ENCODE measurements around the gene TSC22D1. TPM values are rescaled to one million over a fixed set of nuclear protein-coding genes. Genes with fewer than 3 reads are reported as not detected.

The TSC22D1 gene
- polyA plus RNA-seq, 1 donor from 2014 or later = 355 TPM

DNA sequence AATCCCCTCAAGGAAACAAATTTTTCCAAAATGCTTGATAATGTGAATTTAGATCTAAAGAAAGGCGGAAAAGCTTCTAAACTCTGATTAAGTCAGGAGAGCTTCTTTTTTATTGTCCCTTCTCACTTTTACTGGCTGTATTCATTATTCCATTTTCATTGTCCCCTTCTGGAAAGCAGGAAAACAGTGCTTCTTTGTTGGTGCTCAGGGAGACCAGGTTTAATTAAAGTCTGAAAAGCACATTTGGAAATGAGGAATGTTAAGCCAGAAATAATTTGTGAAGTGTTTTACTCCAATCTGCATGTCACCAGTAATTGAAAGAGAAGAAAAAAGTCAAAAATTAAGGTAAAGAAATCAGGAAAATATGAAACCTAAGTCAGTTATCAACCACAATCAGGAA is 43.5 kb upstream of the TSC22D1 start:
- Histone ChIP-seq H3K36me3 (ENCODE audit: insufficient read depth, low read length) (no peaks in the 10 kb centered on the region), H3K9me2 (ENCODE audit: insufficient read depth, low read length) (no peaks in the 10 kb centered on the region), H3K4me2 (ENCODE audit: low read length) (no peak overlapping the region), H3K4me3 (ENCODE audit: low read length) (no peak overlapping the region), H3F3A (ENCODE audit: insufficient read depth, low read length, poor library complexity, severe bottlenecking) (no peaks in the 10 kb centered on the region), H3K27me3 (ENCODE audit: insufficient read depth, low read depth, low read length) (no peaks in the 10 kb centered on the region), H3K79me2 (replicated peaks; ENCODE audit: insufficient read depth, low read length) (no peaks in the 10 kb centered on the region), H3K9ac (ENCODE audit: low read length) (no peak overlapping the region), H3K9me3 (ENCODE audit: low read length) (no peaks in the 10 kb centered on the region), H2AFZ (ENCODE audit: low read depth, low read length) (no peak overlapping the region), H3K27ac (ENCODE audit: low read length) (no peak overlapping the region), H4K20me1 (ENCODE audit: insufficient read depth) (no peaks in the 10 kb centered on the region)
- TF ChIP-seq EZH2 (IDR thresholded peaks at IDR 0.05; ENCODE audit: borderline replicate concordance, insufficient read depth, low read length, poor library complexity, severe bottlenecking) = no peak
- TF ChIP-seq, protein P1, sequence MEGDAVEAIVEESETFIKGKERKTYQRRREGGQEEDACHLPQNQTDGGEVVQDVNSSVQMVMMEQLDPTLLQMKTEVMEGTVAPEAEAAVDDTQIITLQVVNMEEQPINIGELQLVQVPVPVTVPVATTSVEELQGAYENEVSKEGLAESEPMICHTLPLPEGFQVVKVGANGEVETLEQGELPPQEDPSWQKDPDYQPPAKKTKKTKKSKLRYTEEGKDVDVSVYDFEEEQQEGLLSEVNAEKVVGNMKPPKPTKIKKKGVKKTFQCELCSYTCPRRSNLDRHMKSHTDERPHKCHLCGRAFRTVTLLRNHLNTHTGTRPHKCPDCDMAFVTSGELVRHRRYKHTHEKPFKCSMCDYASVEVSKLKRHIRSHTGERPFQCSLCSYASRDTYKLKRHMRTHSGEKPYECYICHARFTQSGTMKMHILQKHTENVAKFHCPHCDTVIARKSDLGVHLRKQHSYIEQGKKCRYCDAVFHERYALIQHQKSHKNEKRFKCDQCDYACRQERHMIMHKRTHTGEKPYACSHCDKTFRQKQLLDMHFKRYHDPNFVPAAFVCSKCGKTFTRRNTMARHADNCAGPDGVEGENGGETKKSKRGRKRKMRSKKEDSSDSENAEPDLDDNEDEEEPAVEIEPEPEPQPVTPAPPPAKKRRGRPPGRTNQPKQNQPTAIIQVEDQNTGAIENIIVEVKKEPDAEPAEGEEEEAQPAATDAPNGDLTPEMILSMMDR (IDR thresholded peaks at IDR 0.05; ENCODE audit: poor library complexity, severe bottlenecking) = no peak
- TF ChIP-seq SMC3 (conservative IDR thresholded peaks at IDR 0.05; ENCODE audit: poor library complexity) = no peak
- TF ChIP-seq EP300 (conservative IDR thresholded peaks at IDR 0.05; ENCODE audit: poor library complexity, severe bottlenecking) = no peak
- TF ChIP-seq TAF1 (IDR thresholded peaks at IDR 0.05; ENCODE audit: low read depth) = no peak
- no peak for TF ChIP-seq MXI1 (conservative IDR thresholded peaks at IDR 0.05; ENCODE audit: poor library complexity, severe bottlenecking)
- TF ChIP-seq RAD21 (conservative IDR thresholded peaks at IDR 0.05) = no peak
- TF ChIP-seq, protein P2, sequence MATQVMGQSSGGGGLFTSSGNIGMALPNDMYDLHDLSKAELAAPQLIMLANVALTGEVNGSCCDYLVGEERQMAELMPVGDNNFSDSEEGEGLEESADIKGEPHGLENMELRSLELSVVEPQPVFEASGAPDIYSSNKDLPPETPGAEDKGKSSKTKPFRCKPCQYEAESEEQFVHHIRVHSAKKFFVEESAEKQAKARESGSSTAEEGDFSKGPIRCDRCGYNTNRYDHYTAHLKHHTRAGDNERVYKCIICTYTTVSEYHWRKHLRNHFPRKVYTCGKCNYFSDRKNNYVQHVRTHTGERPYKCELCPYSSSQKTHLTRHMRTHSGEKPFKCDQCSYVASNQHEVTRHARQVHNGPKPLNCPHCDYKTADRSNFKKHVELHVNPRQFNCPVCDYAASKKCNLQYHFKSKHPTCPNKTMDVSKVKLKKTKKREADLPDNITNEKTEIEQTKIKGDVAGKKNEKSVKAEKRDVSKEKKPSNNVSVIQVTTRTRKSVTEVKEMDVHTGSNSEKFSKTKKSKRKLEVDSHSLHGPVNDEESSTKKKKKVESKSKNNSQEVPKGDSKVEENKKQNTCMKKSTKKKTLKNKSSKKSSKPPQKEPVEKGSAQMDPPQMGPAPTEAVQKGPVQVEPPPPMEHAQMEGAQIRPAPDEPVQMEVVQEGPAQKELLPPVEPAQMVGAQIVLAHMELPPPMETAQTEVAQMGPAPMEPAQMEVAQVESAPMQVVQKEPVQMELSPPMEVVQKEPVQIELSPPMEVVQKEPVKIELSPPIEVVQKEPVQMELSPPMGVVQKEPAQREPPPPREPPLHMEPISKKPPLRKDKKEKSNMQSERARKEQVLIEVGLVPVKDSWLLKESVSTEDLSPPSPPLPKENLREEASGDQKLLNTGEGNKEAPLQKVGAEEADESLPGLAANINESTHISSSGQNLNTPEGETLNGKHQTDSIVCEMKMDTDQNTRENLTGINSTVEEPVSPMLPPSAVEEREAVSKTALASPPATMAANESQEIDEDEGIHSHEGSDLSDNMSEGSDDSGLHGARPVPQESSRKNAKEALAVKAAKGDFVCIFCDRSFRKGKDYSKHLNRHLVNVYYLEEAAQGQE (IDR thresholded peaks at IDR 0.05; ENCODE audit: borderline replicate concordance) = no peak
- TF ChIP-seq POLR2AphosphoS5 (IDR thresholded peaks at IDR 0.05) = no peak

DNA sequence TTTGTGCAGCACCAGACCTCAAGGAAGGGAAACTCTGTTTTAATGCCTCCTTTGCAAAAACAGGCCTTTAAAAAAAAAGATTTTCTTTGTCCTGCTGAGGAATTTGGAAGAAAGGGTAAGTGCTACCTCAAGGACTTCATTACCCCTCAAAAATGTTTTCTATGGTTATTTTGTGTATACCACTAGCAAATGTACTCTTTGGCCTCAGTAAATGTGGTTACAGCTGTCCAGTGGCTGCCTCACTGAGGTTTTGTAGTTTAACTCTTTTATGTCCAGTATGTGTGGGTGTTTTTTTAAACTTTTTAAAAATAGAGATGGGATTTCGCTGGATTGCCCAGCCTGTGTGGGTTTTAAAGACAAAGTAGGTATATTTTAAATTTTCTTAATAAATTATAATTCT is 42.2 kb upstream of the TSC22D1 start:
- H2AFZ ChIP-seq (ENCODE audit: low read depth, low read length) = no peak overlapping the region
- H4K20me1 ChIP-seq (ENCODE audit: insufficient read depth) = no peaks in the 10 kb centered on the region
- no peak overlapping the region for H3K4me2 ChIP-seq (ENCODE audit: low read length)
- no peaks in the 10 kb centered on the region for H3F3A ChIP-seq (ENCODE audit: insufficient read depth, low read length, poor library complexity, severe bottlenecking)
- no peak for TF ChIP-seq RAD21 (conservative IDR thresholded peaks at IDR 0.05)
- H3K9me2 ChIP-seq (ENCODE audit: insufficient read depth, low read length) = no peaks in the 10 kb centered on the region
- H3K9me3 ChIP-seq (ENCODE audit: low read length) = no peaks in the 10 kb centered on the region
- H3K9ac ChIP-seq (ENCODE audit: low read length) = no peak overlapping the region
- no peaks in the 10 kb centered on the region for H3K36me3 ChIP-seq (ENCODE audit: insufficient read depth, low read length)
- H3K4me3 ChIP-seq (ENCODE audit: low read length) = no peak overlapping the region
- no peaks in the 10 kb centered on the region for H3K27me3 ChIP-seq (ENCODE audit: insufficient read depth, low read depth, low read length)
- H3K79me2 ChIP-seq (replicated peaks; ENCODE audit: insufficient read depth, low read length) = no peaks in the 10 kb centered on the region
- H3K27ac ChIP-seq (ENCODE audit: low read length) = no peak overlapping the region

DNA sequence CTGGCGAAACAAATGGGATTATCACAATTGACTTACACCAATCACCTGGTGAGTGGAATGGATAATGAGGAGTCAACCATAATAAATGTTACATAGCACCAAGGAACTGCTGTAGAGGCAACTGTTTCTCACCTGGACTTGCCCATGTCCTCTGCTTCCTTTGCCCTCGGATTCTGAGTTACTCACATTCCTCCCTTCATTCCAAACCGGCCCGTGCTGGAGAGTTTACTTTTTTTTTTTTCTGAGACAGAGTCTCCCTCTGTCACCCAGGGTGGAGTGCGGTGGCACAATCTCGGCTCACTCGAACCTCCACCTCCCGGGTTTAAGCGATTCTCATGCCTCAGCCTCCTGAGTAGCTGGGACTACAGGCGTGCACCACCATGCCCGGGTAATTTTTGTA is 41.5 kb upstream of the TSC22D1 start:
- Histone ChIP-seq H3K9ac (ENCODE audit: low read length) (no peak overlapping the region), H3K4me3 (ENCODE audit: low read length) (no peak overlapping the region), H3K4me2 (ENCODE audit: low read length) (no peak overlapping the region), H4K20me1 (ENCODE audit: insufficient read depth) (no peaks in the 10 kb centered on the region), H3K9me2 (ENCODE audit: insufficient read depth, low read length) (no peaks in the 10 kb centered on the region), H3K27me3 (ENCODE audit: insufficient read depth, low read depth, low read length) (no peaks in the 10 kb centered on the region), H3K27ac (ENCODE audit: low read length) (no peak overlapping the region), H3K36me3 (ENCODE audit: insufficient read depth, low read length) (no peaks in the 10 kb centered on the region), H3F3A (ENCODE audit: insufficient read depth, low read length, poor library complexity, severe bottlenecking) (no peaks in the 10 kb centered on the region), H2AFZ (ENCODE audit: low read depth, low read length) (no peak overlapping the region), H3K9me3 (ENCODE audit: low read length) (no peaks in the 10 kb centered on the region), H3K79me2 (replicated peaks; ENCODE audit: insufficient read depth, low read length) (no peaks in the 10 kb centered on the region)
- TF ChIP-seq MXI1 (conservative IDR thresholded peaks at IDR 0.05; ENCODE audit: poor library complexity, severe bottlenecking) (no peak), SMC3 (conservative IDR thresholded peaks at IDR 0.05; ENCODE audit: poor library complexity) (no peak), EZH2 (IDR thresholded peaks at IDR 0.05; ENCODE audit: borderline replicate concordance, insufficient read depth, low read length, poor library complexity, severe bottlenecking) (no peak), POLR2AphosphoS5 (IDR thresholded peaks at IDR 0.05) (no peak), TAF1 (IDR thresholded peaks at IDR 0.05; ENCODE audit: low read depth) (no peak), EP300 (conservative IDR thresholded peaks at IDR 0.05; ENCODE audit: poor library complexity, severe bottlenecking) (no peak), RAD21 (conservative IDR thresholded peaks at IDR 0.05) (no peak)
- TF ChIP-seq, protein P2 (IDR thresholded peaks at IDR 0.05; ENCODE audit: borderline replicate concordance) = no peak
- TF ChIP-seq, protein P1 (IDR thresholded peaks at IDR 0.05; ENCODE audit: poor library complexity, severe bottlenecking) = no peak

Data from neural cell (in vitro differentiated cells).